OCI-LY1 (cell line): ENCODE results near the gene TRABD2B.

Experiments used
- CTCF ChIP-seq: fragments of 200-600 bp; sonication (generic), shearing (Covaris generic); IDR thresholded peaks from 2 replicates; pipeline ENCODE4 v1.5.1; 2017; ENCODE audit warnings: mild to moderate bottlenecking, antibody characterized with exemption, low read length, moderate library complexity, mixed read lengths
- EZH2 ChIP-seq: fragments of 200-600 bp; sonication (generic), shearing (Covaris generic); IDR thresholded peaks from 2 replicates; pipeline ENCODE4 v1.8.0; 2017; ENCODE audit warnings: borderline replicate concordance, mixed run types, mild to moderate bottlenecking, antibody characterized with exemption, low read length, moderate library complexity, mixed read lengths

DNA sequence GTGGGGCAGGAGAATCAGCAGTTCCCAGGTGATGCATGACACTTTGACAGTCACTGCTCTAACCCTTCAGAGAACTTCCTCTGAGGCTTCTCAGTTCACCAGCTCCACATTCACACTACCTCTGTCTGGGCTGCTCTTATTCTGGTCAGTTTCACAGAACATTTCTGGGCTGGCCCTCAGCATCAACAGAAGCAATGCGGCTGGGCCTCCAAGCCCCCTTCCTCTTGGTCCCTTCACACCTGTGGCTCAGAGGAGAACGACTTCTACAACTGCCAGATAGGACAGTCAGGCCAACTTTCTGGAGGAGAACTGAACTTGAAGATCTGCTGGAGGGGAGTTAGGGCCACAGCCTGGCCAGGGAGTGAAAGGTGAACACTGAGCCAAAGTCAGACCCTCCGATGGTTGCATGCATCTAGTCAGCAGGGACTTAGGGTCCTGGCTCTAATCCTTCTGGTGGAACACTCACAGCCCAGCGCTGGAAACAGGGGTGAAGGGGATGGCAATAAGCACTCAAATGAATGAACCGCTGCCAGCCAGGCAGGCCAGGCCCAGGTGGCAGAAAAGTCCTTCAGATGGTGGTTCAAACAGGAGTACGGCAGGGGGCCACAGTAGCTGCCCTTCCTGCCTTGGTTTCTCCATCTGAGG lies 285.2 kb downstream of the TRABD2B start:
- TF ChIP-seq CTCF (no peak), EZH2 (no peak)
